ENCODE results near the gene AFP.

The AFP gene

DNA sequence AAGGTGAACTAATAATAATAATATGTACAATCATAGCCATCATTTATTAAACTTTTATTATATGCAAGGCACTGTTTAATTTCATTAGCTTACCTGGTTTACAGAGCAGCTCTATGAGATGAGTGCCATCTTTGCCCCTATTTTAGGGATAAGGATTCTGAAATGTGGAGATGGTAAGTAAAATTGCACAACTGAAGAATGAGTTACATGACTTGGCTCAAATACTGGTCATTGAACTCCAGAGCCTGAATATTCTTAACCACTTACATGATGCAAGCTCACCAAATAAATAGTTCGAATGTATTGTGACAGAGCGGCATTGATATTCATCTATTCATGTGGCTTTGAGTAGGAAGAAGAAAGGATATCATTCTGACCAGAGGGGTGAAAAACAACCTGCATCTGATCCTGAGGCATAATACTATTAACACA is 20.2 kb upstream of the AFP start:
- DNase-seq, result no peak

DNA sequence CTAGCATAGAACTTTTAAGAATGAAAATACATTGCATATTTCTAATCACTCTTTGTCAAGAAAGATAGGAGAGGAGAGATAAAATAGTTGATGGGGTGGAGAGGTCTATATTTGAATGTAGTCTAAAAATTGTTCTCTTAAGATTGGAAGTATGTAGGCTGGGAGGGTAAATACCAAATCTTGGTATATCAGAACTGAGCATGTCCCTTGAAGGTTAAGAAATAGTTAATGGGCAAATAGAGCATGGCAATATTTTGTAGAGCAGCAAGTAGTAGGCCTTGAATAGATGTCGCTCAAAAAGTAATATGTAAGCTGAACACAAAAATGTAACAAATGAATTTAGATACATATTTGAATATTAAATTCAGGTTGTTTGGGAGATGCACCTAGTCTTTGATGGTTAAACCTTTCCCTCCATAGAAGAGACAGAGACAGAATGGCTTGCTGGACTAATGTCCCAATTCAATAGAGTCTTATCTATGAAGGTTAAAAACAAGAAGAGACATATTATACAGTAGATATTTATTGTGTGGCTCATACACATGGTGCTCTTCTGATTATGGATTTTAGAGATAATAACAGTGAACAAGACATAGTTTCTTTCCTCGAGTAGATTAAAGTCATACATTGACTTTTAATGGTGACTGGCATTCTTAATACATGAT is 19.5 kb upstream of the AFP start:
- DNase-seq, result no peak

DNA sequence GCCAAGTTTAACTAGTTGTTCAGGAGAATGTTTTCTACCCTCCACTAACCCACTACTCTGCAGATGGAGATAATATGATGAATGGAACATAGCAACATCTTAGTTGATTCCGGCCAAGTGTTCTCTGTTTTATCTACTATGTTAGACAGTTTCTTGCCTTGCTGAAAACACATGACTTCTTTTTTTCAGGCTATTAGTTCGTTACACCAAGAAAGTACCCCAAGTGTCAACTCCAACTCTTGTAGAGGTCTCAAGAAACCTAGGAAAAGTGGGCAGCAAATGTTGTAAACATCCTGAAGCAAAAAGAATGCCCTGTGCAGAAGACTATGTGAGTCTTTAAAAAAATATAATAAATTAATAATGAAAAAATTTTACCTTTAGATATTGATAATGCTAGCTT is 18.7 kb upstream of the AFP start:
- no peak for DNase-seq

DNA sequence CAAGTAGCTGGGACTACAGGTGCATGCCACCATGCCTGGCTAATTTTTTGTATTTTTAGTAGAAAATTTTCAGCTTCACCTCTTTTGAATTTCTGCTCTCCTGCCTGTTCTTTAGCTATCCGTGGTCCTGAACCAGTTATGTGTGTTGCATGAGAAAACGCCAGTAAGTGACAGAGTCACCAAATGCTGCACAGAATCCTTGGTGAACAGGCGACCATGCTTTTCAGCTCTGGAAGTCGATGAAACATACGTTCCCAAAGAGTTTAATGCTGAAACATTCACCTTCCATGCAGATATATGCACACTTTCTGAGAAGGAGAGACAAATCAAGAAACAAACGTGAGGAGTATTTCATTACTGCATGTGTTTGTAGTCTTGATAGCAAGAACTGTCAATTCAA is 18.0 kb upstream of the AFP start:
- DNase-seq, result no peak

DNA sequence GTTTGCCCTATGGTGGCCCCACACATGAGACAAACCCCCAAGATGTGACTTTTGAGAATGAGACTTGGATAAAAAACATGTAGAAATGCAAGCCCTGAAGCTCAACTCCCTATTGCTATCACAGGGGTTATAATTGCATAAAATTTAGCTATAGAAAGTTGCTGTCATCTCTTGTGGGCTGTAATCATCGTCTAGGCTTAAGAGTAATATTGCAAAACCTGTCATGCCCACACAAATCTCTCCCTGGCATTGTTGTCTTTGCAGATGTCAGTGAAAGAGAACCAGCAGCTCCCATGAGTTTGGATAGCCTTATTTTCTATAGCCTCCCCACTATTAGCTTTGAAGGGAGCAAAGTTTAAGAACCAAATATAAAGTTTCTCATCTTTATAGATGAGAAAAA is 17.3 kb upstream of the AFP start:
- DNase-seq, result no peak

DNA sequence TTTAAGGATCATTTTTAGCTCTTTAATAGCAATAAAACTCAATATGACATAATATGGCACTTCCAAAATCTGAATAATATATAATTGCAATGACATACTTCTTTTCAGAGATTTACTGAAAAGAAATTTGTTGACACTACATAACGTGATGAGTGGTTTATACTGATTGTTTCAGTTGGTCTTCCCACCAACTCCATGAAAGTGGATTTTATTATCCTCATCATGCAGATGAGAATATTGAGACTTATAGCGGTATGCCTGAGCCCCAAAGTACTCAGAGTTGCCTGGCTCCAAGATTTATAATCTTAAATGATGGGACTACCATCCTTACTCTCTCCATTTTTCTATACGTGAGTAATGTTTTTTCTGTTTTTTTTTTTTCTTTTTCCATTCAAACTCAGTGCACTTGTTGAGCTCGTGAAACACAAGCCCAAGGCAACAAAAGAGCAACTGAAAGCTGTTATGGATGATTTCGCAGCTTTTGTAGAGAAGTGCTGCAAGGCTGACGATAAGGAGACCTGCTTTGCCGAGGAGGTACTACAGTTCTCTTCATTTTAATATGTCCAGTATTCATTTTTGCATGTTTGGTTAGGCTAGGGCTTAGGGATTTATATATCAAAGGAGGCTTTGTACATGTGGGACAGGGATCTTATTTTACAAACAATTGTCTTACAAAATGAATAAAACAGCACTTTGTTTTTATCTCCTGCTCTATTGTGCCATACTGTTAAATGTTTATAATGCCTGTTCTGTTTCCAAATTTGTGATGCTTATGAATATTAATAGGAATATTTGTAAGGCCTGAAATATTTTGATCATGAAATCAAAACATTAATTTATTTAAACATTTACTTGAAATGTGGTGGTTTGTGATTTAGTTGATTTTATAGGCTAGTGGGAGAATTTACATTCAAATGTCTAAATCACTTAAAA is 16.6 kb upstream of the AFP start:
- no peak for DNase-seq

DNA sequence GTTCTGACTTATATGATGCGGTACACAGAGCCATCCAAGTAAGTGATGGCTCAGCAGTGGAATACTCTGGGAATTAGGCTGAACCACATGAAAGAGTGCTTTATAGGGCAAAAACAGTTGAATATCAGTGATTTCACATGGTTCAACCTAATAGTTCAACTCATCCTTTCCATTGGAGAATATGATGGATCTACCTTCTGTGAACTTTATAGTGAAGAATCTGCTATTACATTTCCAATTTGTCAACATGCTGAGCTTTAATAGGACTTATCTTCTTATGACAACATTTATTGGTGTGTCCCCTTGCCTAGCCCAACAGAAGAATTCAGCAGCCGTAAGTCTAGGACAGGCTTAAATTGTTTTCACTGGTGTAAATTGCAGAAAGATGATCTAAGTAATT is 15.4 kb upstream of the AFP start:
- no peak for DNase-seq

DNA sequence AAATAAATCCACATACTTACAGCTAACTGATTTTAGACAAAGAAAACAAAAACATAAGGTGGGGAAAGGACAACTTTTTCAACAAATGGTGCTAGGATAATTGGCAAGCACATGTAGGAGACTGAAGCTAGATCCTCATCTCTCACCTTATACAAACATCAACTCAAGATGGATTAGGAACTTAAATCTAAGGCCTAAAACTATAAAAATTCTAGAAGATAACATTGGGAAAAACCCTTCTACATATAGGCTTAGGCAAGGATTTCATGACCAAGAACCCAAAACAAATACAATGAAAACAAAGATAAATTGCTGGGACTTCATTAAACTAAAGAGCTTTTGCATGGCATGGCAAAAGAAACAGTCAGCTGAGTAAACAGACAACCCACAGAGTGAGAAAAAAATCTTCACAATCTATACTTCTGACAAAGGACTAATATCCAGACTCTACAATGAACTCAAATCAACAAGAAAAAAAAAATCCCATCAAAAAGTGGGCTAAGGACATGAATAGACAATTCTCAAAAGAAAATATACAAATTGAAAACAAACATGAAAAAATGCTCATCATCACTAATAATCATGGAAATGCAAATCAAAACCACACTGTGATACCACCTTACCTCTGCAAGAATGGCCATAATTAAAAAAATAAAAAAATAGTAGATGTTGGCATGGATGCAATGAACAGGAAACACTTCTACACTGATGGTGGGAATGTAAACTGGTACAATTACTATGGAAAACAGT is 14.1 kb upstream of the AFP start:
- DNase-seq, result no peak

DNA sequence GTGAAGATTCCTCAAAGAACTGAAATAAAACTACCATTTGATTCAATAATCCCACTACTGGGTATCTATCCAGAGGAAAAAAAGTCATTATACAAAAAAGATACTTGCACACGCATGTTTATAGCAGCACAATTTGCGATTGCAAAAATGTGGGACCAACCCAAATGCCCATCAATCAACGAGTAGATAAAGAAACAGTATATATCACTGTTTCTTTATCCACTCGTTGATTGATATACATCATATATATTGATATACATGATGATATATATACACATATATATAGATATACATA is 13.6 kb upstream of the AFP start:
- DNase-seq, result no peak

DNA sequence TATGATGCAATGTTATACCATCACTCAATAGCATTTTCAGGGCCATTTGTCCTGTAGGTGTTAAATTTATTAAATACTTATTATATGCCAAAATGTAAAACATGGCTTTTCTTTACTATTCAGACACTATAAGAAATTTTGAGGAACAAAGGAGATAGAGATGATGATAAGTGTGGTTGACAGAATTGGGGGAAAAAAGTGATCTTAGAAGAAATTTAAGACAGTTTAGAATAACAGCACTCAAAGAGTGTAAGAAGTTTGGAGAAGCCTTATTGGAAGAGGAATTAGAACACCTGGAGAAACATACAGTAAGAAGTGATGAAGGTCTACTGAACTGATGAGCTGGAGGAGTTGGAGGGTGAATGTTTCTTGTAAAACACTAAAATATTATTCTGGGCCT is 12.8 kb upstream of the AFP start:
- DNase-seq, result no peak

DNA sequence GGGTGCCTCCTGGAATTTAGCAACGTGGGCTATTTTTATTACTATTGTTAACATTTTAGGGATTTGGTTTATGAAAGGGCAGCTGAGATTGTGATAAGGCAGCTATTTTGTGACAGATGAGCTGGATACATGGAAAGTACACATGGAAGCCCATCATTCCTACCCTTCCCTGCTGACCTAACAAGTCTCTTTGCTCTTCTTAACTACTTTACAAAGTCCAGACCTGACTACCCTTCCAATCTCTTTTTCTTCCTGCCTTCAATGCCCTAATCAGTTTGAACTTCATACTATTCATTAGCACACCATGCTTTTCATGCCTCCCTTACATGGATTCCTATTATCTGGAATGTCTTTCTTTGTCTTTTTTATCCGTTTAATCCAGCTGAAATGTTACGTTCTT is 9.4 kb upstream of the AFP start:
- no peak for DNase-seq

DNA sequence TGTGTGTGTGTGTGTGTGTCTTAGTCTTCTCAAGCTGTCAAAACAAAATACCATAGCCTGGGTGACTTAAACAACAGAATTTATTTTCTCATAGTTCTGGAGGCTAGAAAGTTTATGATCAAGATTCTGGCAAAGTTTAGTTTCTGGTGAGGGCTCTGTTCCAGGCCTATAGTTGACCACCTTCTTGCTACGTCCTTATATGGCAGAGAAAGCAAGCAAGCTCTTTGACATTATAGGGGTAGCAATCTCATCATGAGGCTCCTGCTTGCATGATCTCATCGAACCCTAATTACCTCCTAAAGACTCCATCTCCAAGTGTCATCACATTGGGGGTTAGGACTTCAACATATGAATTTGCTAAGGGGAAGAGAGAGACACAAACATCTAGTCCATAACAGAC is 6.9 kb upstream of the AFP start:
- no peak for DNase-seq

DNA sequence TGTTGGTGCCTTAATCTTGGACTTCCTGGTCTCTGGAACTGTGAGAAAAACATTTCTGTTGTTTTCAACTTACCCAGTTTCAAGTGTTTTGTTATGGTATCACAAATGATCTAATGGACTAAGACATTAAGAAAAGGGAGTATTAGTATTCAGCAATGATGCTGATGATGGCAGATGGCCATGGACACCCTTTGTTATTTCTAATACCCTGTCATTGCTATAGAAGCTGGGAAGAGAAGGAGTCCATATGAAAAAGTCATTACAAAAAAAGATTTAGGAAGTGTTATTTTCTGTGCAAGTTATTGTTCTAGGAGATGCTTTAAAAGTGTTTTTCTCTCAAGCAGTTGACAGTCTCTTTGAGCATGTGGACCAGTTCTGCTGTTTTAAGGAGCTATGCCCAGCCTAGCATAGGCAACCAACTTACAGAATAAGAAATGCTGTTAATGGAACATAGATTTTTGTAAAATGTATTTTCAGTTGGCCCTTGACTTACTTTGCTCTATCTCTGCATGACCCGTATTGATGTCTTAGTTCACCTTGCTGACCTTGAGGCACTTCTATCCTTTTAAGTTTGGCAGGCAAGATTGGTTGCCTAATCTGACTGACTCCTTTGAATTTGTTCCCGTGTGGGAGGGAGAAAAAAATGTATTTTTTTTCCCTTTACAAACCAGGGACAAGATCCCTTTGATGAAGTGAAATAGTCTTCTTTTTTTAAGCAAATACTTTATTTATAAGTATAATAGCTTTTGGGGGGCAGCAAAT is 6.0 kb upstream of the AFP start:
- DNase-seq, result no peak

DNA sequence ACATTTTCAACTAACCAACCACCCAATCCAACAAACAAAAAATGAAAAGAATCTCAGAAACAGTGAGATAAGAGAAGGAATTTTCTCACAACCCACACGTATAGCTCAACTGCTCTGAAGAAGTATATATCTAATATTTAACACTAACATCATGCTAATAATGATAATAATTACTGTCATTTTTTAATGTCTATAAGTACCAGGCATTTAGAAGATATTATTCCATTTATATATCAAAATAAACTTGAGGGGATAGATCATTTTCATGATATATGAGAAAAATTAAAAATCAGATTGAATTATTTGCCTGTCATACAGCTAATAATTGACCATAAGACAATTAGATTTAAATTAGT is 4.2 kb upstream of the AFP start:
- DNase-seq, result no peak

DNA sequence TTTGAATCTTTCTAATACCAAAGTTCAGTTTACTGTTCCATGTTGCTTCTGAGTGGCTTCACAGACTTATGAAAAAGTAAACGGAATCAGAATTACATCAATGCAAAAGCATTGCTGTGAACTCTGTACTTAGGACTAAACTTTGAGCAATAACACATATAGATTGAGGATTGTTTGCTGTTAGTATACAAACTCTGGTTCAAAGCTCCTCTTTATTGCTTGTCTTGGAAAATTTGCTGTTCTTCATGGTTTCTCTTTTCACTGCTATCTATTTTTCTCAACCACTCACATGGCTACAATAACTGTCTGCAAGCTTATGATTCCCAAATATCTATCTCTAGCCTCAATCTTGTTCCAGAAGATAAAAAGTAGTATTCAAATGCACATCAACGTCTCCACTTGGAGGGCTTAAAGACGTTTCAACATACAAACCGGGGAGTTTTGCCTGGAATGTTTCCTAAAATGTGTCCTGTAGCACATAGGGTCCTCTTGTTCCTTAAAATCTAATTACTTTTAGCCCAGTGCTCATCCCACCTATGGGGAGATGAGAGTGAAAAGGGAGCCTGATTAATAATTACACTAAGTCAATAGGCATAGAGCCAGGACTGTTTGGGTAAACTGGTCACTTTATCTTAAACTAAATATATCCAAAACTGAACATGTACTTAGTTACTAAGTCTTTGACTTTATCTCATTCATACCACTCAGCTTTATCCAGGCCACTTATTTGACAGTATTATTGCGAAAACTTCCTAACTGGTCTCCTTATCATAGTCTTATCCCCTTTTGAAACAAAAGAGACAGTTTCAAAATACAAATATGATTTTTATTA is 3.6 kb upstream of the AFP start:
- DNase-seq, result no peak

DNA sequence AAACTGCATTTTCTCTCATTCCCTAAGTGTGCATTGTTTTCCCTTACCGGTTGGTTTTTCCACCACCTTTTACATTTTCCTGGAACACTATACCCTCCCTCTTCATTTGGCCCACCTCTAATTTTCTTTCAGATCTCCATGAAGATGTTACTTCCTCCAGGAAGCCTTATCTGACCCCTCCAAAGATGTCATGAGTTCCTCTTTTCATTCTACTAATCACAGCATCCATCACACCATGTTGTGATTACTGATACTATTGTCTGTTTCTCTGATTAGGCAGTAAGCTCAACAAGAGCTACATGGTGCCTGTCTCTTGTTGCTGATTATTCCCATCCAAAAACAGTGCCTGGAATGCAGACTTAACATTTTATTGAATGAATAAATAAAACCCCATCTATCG is 2.9 kb upstream of the AFP start:
- no peak for DNase-seq

DNA sequence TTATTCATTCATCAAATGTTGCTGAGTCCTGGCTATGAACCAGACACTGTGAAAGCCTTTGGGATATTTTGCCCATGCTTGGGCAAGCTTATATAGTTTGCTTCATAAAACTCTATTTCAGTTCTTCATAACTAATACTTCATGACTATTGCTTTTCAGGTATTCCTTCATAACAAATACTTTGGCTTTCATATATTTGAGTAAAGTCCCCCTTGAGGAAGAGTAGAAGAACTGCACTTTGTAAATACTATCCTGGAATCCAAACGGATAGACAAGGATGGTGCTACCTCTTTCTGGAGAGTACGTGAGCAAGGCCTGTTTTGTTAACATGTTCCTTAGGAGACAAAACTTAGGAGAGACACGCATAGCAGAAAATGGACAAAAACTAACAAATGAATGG is 1.7 kb upstream of the AFP start:
- no peak for DNase-seq

DNA sequence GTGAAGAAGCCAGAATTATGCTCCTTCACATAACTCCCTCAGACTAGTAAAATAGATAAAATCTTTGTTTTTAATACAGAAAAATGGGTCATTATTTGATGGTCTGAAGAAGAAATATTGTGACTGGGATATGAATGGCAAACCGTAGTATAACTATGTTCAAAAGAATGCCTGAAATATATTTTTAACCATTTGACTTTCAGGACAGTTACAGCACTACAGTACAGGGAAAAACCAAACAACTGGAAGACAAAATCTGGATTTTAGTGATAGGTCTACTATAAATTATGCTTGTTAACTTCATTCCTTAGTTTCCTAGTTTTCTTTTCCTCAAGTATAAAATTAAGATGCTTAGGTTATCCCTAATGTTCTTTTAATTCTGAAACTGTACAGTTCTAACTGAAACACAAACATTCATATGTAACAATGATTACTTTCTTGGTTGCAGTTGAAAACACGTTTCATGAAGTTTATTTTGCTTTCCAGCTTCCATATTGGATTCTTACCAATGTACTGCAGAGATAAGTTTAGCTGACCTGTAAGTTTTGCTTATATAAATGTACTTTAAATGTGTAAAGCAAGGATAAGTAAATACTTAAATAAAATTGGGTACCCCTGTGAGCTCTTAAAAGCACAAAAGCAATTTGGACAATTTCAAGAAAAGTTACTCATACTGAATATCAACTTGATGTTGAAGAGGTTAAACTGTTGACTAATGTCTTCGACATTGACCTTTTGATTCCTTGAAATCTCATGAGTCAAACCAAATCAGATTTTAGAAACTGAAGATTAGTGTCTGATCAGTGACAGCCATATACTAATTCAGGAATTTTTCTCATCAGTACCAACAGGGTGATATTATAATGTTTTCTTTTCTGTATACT is 895 bp downstream of the AFP start:
- no peak for DNase-seq

DNA sequence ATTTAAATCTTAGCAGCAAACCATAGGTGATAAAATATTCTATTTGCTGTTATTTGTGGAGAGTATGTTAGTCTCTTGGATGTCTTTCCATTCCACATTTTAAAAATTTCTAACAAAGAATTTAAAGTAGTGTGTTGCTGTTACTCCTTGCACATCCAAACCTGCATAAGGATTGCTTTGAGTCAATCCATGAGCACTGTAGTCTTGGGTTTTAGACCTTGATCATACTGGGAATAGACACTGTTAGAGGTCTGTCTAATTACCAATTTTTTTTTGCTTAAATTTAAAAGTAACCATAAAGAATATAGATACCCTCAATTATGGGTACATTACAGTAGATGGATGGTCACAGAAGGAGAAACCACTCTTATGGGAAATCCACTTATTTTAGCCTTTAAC is 1.5 kb downstream of the AFP start:
- no peak for DNase-seq

DNA sequence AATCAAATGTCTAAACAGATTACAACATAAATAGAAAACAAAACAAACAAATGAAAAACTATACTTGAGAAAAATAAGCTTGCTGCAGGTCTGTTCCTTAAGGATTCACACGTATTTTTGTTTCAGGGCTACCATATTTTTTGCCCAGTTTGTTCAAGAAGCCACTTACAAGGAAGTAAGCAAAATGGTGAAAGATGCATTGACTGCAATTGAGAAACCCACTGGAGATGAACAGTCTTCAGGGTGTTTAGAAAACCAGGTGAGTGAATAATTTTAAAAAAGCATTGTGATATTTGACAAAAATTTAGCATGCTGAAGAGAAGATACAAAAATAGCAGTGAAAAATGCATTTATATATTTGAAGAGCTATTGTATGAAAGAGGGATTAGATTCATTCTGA is 2.0 kb downstream of the AFP start:
- DNase-seq, result no peak

DNA sequence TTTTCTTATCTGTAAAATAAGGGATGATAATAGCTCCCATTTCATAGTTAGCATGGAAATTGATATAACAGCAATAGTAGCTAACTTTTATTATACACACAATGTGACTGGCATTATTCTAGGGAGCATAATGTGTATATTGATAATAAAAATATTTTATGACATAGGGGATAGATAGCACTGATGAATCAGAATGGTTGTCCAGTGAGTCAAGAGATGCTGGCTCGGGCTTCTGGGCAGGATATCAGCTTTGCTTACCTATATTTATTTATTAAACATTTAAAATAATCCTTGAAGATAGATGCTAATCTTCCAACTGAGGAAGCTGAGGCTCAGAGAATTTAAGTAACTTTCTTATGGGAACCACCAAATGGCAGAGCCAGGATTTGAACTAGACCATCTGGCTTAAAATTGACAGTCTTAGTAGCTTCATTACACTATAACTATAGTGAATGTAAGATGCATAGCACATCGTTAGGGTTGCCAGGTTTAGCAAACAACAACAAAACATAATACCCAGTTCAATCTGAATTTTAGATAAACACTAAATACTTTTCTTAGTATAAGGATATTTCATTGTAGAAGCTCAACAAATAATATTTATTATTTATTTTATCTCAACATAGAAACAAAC is 2.7 kb downstream of the AFP start:
- no peak for DNase-seq

Data from CD4-positive, alpha-beta T cell treated with Interferon alpha-2 for 1 hour (primary cell).